ENCODE measurements around the gene UXS1.

Gene UXS1

DNA sequence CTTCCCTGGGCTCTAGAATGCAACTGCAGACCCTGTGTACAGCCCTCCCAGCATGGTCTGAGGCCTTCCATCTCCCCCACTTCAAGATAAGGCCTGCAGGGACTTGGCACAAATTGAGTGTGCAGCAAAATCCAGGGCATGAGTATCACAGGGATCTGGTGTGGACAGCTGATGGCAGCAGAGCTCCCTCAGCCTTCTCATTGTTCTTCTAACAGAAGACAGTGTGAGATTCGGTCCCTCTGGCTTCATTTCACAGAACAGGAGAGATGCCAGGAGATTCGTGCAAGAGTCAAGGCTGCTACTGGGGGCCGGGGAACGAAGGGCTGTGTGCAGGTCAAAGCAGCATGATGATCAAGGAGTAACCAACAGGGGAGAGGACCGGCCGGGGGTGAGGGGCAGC is 85.8 kb downstream of the UXS1 start:
- no peak for DNase-seq (ENCODE audit: low read depth)

DNA sequence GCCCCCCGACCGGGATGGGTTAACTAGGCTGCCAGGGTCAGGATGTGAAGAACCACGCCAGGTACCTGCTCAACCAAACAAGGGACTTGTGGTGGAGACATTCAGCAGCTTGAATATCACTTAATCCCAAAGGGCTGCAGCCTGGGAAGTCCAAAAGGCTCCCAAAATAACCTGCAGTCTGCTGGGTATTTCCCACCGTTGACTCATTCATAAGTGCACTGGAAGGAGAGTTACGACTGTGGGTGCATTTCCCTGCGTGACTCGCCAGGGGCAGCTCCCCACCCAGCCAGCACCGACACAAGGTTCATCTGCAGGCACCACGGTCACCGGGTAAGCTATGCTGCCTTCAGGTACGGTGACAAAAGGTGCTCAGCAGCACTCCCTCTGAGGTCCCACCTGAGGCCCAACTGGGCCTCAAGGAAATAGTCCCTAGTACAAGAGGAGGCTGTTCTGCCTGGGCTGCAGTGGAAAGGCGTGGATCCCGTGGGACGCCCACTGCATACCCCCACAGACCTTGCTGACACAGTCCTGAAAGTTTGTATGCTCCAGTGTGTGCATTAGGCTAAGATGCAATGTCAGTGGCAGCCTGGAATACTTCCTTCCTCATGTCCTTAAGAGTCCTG is 86.5 kb downstream of the UXS1 start:
- DNase-seq (ENCODE audit: low read depth): no peak

DNA sequence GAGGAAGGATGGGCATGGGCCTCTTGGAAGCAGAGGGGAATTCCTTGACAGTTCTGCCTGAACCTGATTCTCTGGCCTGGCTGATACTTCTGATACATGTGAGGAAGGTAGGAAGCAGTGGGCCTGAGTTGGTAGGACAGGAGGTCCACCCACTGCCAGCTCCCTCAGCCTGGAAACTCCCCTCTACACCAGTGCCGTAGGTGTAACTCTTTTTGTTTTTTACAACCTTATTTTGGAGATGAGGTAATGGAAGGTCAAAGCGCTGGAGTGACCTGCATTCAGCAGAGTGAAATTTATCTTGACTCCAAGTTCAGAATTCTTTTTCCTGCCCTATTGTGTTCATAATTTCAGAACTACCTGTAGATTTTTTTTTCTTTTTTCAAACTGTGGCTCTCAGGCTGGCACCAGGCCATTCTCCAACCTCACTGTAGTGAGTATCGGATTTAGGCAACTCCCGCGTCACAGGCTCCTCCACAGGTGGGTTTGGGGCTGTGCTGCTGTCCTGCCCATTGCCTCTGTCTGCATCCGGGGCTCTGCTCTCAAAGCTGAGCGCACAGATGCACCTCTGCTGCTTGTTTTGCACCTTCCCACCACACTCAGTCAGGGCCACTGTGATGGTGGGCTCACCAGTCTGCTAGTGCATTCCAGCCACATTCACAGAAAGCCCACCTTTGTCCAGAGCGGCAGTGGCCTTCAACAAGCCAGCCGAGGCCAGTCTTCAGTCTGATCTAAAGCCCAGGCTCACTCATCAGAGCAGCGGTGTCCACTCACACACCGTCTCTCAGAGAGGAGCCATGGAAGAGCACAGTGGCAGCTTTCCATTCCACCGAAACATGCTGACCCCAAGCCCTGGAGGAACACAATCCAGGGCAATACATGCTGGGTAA is 87.2 kb downstream of the UXS1 start:
- DNase-seq (ENCODE audit: low read depth): no peak

DNA sequence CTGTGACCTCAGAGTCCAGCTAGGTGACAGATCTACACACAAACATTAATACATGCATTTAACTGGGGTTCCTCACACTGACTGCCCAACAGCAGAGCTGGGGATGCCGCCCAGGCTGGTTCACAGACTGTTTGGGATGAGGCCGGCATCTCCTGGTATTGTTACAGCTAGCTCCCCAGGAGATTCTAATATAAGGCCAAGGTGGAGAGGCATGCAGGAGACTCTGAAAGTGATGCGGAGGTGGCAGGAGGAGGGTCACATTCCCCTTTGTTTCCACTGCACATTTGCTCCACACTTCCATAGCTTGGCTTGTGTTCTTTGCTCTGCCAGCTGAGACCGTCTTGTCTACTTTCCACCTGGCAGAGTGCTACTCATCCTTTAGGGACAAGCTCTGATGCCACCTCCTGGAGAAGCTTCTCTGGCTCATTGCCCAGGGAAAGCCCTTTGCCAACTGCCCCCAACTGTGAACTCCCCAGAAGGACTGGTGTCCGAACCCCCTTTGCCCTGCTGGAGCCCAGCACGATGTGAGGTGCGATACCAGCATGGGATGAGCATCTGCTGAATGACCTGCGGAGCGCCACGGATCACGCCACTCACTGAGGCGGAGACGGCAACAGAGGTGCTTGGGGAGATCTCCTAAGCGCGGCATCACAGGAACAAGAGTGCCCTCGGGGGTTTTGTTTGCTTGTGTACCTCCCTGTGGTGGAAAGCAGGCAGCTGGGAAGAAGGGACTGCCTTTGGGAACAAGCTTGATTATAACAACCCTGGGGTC is 88.8 kb downstream of the UXS1 start:
- no peak for DNase-seq (ENCODE audit: low read depth)

DNA sequence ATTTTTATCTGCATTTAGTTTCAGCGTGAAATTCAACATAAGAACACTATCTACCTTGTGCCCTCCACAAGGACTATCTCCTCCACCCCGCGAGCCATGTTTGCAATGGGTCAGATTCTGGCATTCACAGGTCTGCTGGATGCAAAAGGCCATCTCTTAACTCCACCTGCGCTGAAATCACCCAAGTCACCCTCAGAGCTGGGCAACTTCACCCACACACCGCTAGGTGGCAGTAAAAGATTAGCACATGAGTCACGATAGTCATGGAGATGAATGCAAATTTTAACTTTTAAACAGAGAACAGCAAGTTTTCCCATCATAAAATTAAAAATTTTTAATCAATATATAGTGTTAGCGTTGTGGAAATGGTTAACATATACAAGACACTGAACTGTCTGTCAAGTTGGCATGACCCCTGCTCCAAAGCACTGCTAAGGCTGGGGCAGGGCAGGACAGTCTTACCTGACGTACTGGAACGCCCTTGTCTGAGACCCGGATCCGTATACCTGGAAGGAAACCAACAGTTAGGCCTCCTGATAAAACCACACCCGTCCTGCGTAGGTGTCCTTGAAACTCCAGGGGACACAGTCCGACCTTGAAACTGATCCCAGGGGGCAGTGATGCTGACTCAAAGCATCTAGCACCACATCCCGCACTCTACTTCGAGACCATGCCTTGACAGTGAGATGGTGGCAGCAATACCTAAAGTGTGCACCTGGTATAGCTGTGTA is 89.6 kb downstream of the UXS1 start:
- DNase-seq (ENCODE audit: low read depth): peak; percentile 7

DNA sequence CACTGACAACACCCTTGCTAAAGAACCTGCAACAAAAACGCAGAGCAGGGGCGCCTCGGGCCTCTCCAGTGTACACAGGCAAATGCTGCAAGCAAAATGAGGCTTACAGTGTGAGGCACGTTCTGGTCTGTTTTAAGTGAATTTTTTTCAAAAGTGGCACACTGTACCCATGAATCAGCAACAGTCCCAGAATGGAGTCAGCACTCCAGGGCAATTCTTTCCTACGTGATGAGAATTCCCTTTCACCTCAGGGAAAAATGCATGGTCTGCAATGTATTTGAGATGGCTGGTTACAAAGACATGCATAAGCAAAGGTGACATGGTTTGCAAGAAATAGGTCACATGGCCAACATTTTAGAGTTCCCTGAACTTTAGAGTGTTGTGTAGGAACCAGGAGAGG is 94.4 kb downstream of the UXS1 start:
- DNase-seq (ENCODE audit: low read depth): no peak

DNA sequence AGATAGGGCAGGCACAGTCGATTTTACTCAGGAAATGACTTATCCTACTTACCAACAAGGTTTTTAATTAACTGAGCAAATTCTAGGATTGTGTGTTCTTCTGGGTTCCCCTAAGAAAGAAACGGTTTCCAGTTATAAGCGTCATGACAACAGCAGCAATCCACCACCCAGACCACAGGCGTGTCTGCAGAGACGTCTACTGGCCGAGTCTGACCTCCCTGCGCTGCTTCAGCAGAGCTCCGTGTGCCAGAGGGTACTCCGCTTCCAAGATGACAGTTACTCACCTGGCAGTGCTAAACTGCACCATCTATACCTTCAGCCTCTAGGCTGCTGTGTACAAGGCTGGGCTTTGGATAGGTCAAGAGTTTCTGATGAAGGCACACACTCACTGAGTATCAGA is 95.4 kb downstream of the UXS1 start:
- DNase-seq (ENCODE audit: low read depth): no peak

DNA sequence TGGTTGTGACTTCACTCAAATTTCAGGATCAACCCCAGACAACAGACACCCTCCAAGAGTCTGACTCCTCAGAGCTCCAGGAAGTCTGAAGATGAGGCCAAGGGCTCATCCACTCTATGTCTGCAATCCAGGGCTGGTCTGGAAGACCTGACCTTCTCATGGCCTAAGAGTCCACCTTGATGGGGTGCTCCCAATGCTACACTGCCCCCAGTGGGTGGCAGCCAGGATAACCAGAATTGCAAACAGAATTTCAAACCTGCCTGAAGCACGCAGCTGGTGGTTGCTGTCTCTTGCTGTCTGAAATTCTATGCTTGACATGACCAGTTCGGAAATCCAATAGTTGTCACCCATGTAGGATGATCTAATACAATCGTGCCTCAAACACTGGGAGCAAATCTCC is 96.0 kb downstream of the UXS1 start:
- DNase-seq (ENCODE audit: low read depth): no peak

DNA sequence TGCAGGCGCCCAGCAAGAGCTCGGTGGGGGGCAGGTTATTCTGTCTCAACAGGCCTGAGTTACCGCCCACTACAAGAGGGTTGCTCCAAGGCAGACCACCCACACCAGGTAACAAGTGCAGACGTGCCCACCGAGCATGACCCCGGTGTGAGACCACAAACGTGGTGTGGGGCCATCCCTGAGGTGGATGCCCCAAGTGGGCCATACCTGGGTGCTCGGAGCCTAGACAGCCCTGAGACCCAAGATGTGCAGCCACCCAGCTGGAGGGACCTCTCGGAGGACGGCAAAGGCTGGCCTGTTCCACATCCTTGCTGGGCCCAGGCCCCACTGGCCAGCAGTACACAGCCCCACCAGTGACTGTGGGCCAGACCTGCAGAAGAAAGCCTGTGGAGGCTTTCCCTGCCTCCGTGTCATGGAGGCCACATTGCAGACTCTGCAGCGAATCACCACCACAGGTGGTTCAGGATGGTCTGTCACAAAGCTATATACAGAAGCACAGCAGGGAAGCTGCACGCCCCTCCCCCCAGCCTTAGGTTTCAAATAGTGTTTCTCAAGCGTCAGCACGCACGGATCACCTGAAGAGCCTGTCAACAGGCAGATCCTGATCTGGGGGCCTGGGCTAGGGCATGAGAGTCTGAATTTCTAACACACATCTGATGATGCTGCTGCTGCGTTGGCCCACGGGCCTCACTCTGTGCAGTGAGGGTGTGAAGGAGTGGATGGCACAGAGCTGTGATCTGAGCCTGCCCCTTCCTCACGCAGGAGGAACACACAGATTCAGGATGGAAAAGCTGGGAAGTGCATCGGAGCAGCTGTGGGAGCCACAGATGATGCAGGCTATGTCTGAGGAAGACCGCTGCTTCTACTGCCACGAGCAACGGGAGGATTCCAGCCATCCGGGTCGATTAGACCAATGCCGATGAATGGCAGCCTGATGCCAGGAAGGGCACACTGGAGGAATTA is 96.8 kb downstream of the UXS1 start:
- no peak for DNase-seq (ENCODE audit: low read depth)

DNA sequence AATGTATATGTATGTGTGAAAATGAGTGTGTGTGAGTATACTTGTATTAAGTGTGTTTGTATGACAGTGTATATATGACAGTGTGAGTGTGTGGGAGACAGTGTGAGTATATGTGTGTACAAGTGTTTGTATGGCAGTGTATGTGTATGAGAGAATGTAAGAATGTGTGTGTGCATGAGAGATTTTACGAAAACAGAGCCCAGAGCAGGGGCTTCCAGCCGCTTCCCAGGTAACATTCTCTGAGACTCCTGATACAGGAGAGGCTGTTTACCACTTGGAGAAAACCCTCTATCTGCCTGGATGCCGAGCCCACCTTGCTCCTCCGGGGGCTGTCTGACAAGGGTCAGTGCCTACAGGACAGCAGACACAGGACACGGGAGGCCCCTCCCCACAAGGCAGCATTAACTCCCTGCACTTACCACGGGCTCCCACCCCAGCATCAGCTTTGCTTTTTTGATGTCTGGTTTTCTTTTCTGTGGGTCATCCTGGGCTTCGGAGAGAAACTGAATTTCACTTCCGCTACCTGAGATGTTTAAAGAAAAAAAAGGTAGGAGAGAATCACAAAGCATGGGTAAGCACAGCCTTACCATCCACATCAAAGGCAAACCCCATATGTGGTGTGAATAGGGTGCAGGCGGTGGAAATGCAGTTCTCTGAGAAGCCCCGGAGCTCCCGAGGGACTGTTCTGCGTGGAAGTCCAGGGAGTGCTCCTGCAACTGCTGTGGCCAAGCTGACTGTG is 97.6 kb downstream of the UXS1 start:
- DNase-seq (ENCODE audit: low read depth): no peak

DNA sequence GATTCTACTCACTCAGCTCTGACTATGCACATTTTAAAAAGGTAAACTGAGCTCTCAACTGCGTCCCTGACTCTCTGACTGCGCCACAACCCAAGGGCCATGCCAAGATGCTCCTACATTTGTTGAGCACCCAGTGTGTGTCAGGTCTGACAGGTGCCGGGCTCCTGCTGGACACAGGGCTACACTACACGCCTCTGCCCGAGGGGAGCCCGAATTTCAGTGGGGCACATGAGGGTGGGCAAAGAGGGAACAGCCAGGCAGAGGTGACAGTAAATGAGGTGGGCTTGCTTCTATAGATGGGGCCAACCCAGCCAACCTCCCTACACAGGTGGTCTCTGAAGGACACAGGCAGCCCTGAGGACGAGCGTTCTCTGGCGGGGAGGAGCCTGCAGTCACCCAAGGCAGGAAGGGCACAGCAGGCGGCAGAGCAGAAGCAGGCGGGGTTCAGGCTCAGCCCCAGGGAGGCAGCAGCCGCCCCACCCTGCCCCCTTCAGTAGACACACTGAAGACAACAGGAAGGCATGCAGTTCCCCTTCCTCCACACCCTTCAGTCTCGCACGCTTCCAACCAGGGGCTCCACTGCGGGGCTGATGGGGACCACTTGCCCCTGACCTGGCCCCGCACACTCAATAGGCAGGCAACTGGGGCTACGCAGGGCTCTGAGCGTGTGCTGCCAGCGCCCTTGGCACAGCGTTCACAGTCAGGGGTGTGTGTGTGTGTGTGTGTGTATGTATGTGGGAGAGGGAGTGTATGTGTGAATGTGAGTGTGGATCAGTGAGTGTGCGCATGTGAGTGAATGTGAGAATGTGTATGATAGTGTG is 98.4 kb downstream of the UXS1 start:
- DNase-seq (ENCODE audit: low read depth): no peak

DNA sequence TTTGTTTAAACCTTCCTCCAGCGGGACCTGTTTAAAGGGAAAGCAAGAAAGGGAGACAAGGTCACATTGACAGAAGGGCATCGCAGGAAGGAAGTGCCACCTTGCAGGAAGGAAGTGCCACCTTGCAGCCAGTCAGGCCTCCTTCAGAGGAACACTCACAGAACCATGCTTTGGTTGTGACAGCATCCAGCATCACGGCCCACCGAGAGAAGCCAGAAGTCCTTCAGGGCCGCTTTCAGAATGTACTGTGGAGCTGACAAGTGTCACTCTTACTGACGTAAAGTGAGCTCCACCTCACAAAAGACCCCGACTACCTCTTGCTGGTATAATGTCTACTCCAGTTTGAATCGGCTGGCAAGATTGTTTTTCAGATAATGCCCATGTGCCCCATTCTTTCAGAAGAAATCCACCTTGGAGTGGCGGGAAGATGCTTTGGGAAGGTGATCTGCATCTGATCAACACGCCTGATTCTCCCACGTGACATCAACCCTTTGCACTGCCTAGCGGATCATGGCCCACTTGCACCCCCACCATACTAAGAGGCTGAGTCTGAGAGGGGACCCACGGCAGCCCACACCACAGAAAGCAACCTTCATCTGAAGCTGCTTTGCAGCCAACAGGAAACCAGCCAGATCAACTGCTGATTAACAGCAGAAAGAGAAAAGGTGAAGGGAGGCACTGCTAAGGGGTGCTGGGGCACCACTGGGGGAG is 99.8 kb downstream of the UXS1 start:
- no peak for DNase-seq (ENCODE audit: low read depth)

DNA sequence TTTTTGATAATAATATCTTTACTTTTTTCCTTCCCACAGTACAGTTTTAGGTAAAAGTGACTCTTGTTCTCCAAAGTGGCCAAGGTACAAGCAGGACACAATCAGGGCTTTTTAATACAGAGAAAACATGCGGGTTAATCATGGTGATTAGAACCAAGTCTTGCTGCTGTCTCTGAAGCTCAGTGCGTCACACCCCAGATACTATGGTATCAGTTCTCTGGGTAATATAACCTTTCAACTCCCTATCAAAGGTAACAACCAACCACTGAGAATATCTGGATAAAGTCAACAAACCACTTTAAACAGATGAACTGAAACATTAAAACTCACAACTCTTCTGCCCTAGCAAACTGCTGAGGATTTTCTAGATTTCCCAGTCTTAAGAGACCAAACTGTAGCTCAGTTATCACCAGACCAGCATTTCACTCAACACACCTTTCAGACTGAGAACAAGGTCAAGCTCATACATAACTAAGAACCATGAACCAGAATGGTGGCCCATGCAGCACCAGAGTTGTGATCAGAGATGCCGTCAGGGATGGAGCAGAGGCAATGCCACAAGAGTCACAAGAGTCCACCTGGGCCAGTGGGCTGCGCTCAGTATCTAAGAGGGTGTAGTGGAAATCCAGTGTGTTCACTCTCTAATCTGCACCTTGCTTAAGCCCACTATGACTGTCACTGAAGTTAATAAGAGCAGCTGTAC is 103.0 kb downstream of the UXS1 start:
- DNase-seq (ENCODE audit: low read depth): no peak

DNA sequence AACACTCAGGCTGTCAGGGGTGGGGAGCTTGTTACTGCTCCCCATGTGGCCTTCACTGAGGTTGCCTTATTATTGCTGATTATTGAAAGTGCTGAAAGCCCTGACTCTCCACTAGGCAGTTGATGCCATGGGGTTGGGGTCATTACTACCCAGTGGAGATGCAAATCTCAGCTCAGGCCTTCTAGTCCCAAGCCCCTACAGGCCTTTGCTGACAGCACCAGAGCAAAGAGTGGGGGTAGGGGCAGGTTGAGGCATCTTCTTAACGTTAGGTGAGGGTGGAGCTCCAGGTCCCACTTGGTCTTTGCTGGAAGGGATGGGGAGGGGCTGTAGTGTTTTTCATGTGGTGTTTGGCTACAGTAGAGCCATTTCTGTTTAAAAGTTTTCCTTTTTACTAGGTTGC is 104.5 kb downstream of the UXS1 start:
- DNase-seq (ENCODE audit: low read depth): no peak

DNA sequence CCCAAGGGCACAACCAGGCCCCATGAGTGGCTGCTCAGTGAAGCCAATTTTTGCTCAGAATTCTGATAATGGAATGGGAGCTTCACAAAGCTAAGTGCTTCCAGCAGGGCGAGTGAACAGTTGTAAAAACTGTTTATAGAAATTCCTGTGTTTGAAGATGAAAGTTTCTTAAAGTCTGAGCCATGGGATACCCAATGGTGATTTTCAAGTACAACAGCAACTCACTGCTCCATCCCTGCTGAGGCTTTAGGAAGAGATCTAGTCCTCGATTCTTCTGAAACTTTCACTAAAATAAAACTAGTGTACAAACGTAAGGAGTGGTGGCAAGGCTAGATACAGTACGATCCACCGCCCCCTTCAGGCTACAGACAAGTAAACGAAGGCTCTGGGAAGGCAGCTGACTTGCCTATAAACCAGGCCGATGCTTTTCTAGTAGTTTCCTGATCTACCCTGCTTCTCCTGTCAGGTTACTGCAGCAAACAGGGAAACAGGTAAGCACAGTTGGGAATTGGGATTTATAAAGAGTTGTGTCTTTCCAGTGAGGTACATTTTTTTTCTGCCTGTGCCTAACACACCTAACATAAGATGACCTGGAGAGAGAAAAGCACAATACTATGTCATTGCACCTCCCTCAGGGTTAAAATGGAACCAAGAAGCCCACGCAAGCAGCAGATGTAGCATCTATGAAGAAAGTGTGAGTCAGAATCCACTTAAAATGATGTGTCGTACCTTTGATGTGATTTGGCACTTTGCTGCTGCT is 108.7 kb downstream of the UXS1 start:
- no peak for DNase-seq (ENCODE audit: low read depth)

DNA sequence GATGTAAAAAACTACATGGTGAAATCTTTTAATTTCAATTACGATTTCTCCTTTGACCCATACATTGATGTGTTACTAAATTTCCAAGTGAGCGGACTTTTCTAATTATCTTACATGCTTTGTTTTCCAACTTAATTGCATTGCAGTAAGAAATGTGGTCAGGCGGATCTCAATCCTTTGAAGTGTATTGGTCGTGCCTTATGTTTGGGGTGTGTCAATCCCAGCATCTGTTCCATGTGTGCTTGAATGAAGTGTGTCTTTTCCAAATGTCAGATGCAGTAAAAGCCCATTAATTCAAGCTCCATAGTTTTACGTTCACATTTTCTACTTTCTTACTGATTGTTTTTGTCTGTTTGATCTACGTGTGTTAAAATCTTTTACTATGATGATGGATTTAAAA is 113.1 kb downstream of the UXS1 start:
- no peak for DNase-seq (ENCODE audit: low read depth)

DNA sequence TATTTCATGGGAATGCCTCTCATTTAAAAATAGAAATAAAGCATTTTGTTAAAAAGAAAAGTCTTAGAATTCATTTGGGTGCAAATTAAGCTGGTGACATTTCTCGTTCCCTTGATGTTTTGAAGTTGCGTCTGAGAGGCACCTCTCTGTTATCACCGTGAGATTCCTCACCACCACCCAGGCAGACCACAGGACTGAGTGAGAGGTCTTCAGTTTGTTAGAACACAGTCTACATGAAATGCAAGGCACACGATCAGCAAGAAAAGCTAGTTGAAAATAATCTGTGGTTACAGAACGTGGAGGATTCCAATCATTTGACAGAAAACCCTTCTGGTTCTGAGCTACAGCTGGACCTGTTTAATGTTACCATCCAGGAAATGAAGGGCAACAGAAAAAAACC is 116.0 kb downstream of the UXS1 start:
- DNase-seq (ENCODE audit: low read depth): no peak

Data from HS-27A (cell line).